GM19438 (cell line): ENCODE data around the gene KCNMA1.
"Not testable (repeated sequence)": the region's sequence is repeated elsewhere in the genome, so short reads cannot be mapped to it uniquely, and the experiment has no call there.

Experiments
- ATAC-seq: cut with Tn5 transposase; IDR thresholded peaks from one replicate; pipeline ENCODE4 v1.9.1; 2021; ENCODE audit warnings: low read depth; ENCODE audit not compliant: unreplicated experiment

Gene KCNMA1

DNA sequence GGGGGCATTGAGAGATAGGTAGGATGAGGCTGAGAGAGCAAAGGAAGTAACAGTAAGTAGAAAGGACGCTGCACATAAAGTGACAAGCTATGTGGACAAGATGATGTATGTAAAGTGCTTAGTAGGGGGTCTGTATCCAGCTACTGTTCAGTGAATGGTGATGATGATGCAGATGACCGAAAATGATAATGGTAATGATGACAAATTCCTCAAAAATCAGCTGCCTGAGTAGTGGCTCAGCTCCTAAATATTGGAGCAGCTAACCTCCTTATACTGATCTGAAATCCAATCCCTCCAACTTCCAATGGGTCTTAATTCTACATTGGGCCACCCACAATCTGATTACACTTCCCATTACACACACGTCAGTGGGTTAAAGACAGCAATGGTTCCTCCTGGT is 27.1 kb upstream of the KCNMA1 start:
- no peak for ATAC-seq

DNA sequence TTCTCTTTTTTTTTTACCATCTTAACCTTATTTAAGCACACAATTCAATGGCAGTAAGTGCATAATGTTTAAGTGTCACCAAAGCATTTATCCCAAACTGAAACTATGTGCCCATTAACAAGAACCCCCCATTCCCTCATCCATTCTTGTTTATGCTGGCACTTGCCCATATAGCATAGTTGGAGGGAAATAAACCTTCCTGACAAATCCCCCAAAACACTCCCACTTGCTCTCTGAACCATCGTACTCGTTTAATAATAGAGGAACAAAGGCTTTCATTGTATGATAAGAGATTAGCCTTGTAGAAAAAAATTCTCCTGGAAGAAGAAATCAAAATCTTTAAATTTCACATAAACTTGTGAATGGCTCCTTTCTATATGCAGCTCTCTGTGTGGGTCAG is 26.4 kb upstream of the KCNMA1 start:
- no peak for ATAC-seq

DNA sequence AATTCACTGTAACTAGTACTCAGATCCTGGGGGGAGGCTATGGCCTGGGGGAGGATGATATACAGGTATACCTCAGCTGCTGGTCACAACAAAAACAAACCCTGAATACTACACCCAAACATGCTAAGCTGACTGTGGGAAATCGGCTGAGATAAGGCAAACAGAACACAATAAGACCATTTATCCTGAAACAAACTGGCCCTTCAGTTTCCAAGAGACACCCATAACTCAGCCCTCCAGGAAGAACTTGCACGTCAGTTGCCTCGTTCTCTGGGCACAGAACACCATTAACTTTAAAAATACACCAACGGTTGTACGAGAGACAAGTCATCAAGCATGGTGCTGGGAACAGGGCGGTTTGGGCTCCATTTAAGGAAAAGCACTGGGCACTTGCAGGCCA is 24.1 kb upstream of the KCNMA1 start:
- ATAC-seq: no peak

DNA sequence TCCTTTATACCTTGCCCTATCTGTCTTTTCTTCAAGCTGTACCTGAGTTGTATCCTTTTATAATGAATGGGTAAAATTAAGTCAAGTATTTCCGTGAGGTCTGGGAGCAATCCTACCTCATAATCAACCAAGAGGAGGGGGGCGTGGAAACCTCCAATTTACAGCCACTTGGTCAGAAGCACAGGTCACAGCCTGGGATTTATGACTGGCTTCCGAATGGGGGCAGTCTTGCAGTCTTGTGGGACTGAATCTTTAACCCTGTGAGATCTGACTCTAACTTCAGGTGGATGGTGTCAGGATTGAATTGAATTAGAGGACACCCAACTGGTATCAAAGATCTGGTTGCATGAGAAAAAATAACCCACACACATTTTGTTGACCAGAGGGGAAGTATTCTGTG is 23.5 kb upstream of the KCNMA1 start:
- no peak for ATAC-seq

DNA sequence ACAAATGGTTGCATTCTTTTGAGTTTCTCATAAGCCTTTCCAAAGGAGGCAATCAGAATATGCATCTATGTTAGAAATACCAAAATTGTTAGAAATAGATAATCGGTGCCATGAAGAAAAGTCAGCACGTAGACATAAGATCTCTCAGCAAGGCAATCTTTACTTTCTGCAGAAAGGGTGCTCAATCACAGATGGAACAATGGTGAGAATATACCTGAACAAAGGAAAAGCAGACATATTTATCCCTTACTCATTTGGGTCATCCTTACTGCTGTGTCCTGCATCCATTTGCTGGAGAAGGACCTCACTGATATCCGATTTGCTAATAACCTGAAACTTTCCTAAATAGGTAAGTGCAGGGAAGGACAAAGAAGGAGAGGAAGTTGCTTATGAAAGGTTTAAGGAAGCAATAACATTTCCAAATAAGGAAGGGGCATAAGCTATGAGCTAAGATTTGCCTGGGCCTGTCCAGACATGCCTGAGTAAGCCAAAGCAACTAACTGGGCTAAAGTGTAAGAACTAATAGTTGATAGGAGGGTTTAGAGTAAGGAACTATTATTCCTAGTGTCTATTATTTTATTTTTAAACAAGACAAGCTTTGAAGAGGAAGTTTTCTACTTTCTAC is 21.6 kb upstream of the KCNMA1 start:
- not testable (repeated sequence) for ATAC-seq

DNA sequence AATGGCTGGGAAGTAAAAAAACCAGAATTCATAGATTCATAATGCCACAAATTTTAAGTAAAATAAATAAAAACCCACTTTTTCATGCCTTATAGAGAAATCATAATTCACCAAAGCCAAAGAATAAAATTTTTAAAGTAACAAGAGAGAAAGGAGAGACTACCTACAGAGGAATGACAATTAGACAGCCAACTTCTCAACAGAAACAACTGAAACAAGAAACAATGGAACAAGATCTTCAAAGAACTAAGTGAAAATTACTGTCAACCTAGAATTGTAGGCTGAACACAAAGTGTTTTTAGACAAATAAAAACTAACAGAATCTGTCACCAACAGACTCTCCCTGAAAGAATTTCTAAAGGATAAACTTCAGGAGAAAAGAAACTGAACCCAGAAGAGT is 15.6 kb upstream of the KCNMA1 start:
- no peak for ATAC-seq

DNA sequence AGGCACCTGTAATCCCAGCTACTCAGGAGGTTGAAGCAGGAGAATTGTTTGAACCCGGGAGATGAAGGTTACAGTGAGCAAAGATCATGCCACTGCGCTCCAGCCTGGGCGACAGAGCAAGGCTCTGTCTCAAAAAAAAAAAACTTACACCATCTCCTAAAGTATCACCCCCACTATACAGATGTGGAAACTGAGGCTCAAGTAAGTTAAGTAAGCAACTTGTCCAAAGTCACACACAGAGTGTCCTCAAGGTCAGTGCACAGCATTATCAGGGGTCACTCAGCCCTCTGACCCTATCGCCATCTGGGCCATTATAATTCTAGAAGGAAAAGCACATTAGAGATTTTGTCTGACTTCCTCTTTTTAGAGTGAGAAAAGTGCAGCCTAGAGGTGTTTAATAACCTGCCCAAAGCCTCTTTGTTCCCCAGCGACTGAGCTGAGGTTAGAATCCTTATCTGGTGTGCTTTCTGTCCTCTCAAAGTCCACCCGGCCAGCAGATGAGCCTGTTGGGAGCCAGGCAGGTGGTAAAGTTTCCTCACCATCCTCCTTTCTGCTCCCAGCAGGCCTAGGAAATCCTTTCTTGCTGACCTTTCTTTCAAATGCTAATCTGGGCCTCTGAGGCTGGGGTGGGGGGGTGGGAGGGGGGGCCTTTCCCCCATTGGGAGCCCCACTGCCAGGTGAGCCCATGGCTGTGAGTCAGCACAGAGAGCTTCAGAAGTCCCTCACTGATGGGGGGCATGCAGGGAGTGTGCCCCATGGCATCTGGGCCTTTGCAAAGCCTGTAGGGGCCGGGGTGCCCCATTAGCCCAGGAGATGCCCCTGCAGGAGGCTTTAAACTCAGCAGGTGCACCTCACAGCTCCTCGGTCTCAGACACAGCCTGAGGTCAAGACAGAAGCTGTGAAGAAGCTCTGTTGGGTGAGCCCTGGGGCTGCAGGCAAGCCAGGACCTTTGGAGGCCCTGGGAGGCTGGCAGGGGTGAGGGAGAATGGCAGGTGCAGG is 12.0 kb upstream of the KCNMA1 start:
- no peak for ATAC-seq

DNA sequence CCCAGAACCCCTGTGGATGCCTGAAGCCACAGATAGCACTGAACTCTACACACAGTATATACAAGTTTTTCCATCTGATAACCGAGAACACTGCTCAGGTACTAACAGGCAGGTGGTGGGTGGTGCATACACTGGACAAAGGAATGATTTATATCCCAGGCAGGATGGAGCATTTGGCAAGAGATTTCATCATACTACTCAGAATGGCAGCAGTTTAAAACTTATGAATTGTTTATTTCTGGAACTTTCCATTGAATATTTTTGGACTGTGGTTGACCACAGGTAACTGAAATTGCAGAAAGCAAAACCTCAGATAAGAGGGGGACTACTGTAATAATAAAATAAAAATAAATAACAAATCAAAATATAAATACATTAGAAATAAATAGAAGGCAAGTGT is 10.9 kb upstream of the KCNMA1 start:
- no peak for ATAC-seq

DNA sequence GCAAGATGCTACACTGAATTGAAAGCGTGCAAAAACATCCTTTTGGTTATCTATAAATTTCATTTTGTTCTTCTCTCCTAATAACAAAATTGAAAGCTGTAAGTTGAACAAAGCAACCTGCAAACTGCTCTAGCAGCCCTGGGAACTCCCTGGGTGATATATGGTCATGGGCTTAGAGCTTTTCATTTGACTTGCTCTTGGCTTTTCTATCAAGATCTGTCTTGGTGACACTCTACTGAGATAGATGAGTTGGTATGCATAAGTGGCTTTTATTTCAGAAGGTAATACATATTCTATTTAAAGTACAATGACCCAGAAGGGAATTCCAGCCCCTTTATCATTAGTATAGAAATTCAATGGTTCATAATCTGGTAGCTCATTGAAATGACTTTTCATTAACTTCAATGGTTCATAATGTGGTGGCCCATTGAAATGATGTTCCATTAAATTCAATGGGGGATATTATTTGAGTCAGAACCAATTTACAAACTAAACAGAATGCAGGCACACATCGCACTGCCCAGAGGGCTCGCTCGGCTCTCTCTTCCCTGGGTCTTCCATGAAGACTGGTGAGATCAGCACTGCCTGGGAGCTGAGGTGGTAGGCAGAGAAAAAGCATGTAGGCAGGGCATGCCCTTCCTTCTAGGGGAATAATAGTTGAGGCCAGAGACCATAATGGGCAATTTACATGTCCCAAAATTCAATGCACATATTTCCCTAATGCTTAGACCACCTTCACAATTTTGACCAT is 10.1 kb upstream of the KCNMA1 start:
- ATAC-seq: no peak

DNA sequence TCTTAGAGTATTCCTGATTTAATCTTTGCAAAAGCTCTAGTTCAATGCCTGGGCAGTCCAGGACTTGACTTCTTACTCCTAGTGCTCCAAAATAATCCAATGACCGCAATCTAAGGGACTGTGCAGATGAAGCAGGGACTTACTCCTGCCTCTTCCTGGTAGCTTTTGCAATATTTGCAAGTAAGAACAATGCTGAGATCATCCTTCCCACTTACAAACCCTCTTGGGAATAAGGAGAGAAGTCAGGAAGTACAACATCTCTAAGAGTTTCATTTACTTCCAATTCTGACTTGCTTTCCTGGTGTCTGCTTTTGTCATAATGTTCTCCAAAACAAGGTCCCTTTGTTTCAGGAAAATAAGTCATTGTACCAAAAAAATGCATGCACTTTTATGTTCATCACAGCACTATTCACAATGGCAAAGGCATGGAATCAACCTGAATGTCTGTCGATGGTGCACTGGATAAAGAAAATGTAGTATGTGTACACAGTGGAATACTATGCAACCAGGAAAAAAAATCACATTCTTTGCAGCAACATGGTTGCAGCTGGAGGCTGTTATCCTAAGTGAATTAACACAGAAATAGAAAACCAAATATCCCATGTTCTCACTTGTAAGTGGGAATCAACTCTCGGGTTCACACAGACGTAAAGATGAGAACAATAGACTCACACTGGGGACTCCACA is 7.1 kb upstream of the KCNMA1 start:
- no peak for ATAC-seq

DNA sequence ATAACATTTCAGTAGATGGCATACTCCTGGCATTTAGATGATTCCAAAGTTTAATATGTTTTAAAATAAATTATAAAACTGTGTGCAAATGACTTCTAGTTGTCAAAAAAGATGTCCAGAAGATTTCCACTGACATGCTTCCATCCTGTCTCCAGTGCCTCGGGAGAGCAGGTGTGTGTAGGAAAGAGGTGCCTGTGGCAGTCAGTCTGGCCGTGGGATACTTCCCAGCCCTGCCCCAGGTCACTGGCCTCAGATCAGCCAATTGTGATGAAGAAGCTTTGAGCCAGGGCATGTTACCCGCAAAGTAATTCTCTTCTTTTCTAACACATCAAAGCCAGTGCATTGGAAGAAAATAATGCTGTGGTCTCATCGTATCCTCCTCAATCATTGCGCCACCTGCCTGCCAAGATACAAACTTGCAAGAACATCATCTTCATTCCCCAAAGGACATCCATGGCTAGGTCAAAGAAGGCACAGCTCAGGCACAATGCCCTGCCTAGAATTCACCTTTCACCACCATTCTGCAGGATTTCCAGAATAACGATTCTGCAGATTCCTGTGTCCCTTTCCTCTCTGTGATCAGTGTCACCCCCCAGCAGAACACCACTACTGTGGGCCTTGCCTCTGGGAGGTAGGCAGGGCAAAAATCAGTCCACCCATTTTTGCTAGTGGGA is 6.3 kb upstream of the KCNMA1 start:
- ATAC-seq: no peak

DNA sequence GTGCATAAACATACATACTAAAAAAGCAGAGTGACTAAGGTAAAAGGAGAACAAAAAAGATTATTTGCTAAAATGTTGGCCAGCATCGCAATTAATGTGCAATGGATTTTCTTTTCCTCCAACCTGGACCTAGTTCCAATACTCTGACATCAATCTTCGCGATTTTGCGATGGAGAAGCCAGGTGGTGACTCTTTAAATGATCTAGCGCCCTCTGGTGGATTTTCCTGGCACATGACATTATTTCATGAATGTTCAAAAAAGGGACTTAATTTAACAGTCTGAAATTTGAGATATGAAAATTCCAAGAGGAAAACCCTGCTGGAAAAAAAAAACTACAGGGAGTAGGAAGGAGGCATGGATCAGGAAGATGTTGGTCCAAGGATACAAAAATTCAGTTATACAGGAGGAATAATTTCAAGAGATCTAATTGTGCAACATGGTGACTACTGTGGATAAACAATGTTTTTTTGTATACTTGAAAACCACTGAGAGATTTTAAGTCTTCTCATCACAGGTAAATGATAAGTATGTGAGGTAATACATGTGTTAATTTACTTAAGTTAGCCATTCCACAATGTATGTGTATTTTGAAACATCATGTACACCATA is 4.3 kb upstream of the KCNMA1 start:
- no peak for ATAC-seq

DNA sequence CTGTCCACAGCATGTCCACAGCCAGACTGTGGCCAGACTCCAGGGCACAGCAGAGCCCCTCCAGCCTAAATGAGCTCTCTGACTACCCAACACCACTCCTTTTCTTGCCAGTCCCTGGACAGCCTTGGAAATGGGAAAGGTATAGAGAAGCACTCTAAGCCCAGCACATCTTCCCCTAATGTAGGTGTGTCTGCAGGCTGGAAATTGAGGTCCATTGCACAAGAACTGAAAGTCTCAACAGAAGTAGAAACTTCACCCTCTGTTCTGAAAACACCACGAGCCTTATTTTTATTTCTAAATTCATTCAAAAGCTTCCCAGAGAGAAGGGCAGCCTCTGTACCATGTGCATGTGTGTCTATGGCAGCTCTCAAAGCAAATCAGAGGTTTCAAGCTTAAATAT is 3.7 kb upstream of the KCNMA1 start:
- ATAC-seq: no peak

DNA sequence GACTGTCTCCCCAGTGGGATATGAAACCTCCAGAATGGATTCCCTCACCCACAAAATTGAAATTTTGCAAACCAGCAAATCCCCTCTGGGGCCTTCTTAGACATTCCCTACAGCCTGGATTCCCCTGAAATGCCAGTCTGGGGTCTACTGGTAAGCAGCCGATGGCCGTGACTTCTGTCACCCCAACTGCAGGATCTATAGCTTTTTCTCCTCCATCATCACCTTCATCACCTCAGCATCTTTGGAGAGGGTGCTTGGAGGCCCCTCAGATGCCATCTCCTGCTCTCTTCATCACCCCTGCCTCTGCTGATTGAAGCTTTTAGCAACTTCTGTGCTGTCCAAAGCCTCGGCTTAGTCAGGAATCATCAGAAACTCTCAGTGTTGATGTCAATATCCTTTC is 2.6 kb upstream of the KCNMA1 start:
- no peak for ATAC-seq

DNA sequence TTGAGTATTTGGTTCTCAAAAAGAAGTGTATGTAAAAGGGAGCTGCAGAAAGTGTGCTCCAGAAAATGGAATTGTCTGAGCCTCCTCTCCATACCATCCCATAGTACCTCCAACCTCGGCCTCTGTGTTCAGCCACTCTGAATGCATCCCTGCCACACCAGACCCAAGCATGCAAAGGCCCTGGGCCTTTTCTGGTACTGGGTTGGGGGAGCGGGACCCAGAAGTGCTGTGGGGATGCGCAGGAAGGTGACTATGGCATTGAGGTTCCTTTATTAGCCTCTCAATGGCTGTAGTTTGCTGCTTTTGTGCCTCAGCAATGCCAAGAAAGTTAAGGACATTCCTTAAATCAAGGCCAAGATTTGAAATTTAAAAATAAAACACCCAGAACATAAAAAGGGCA is 2.1 kb upstream of the KCNMA1 start:
- no peak for ATAC-seq

DNA sequence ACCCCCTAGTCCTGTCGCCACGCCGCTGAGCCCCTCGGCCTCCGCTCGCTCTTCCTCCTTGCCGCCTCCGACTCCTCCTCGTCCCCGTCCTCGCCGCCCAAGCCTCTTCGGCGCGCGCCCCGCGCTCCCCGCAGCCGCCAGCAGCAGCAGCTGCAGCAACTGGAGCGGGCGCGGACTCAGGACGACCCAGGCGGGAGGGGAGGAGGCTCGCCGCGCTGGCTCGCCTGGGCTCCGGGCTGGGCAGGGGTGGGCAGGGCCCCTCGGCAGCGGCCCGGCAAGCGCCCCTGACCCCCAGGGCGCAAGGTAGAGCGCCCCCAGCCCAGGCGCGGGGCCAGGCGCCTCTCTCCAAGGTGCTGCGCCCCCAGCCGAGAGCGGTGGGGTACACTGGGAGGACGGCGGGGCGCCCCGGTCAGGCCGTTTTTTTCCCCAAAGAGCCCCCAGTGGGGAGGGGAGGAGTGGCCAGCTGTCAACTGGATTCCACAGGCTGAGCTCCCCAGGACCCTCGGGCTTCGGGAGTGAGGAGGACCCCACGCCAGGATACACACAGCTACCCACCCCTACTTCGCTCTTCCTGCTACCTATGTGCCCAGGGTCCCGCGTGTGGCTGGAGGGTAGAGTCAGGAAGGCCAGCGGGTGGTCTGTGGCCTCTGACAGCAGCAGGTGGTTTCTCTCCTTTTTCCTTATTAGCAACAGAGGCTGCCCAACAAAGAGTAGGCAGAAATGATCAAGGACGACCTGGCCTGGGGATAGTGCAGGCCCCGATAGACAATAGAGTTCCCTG is 903 bp upstream of the KCNMA1 start:
- no peak for ATAC-seq

DNA sequence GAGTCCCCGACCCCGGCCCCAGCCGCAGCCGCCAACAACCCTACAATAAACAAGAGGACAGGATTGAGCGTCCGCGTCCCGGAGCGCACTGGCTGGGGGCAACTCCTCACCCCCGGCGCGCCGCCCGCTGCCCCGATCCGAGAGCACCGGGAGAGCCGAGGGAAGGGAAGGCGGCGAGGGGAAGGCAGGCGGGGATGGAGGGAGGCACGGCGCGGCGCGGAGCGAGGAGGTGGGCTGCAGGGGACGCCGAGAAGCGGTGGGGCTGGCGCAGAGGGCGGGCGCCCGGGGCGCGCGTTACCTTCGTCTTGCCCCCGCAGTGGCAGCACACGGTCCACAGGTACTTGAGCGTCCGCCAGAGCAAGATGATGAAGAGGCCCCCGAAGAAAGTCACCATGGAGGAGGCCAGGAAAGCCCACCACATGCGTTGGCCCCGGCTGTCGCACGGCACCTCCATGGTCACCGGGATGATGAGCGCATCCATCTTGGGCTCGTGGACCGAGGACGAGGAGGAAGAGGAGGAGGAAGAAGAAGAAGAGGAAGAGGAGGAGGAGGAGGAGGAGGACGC is 559 bp downstream of the KCNMA1 start:
- ATAC-seq: no peak

DNA sequence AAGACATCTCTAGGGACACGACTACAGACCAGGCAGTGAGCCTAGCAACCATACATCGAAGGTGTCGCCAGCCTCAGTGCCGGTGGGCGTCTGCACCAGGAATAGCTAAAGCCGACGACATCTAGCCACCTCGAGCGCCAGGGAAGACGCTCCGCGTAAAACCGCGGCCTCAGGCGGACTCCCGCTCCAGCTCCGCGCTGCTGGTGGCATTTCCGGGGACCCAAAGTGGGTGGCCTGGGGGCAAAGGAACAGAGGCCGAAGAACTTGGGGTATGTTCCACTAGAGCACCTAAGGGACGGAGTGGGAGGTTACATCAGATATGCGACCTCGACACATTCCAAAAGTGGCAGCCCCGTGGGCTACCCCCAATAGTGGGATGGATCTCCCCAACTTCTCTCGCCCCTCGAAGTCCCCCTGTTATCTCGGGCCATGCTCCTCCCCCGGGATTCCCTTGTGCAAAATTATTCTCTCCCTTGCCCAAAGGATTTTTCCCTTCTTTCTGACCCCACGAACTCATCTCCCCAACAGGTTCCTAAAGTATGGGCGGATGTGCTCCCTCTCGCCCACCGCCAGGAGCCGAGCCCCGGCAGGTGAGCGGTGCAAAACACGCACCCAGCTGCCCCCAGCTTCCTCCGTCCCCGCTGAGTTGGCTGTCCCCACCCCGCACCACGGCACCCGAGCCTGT is 1.2 kb downstream of the KCNMA1 start:
- ATAC-seq: no peak
